RWPE1 (cell line): ENCODE data around the gene SETD1B.

Source experiments
- CTCF ChIA-PET: fragments of 350-600 bp; sonication (Branson Sonifier 250); formaldehyde crosslinking; extraction: SDS; loops from one replicate; lab custom pipeline; 2021; lab: Yijun Ruan, JAX
- POLR2A ChIA-PET: fragments of 400-600 bp; formaldehyde crosslinking; extraction: SDS; loops from one replicate; lab custom pipeline; 2020; ENCODE audit warnings: antibody characterized with exemption; ENCODE audit not compliant: low non-redundant PET; lab: Yijun Ruan, JAX
- DNase-seq: peaks from one replicate; pipeline ENCODE4 v3.0.0; 2012; ENCODE audit warnings: low spot score
- H3K27ac ChIP-seq: fragments of 450-650 bp; 2 replicates; pipeline ENCODE4 v1.5.1; 2017
- CTCF ChIP-seq: fragments of 450-650 bp; conservative IDR thresholded peaks from 2 replicates; pipeline ENCODE4 v1.5.1; 2017; ENCODE audit warnings: low read depth, mild to moderate bottlenecking

SETD1B gene

GRCh38 chr12:121820056-121820455, 16.2 kb downstream of the SETD1B start:
- ChIA-PET CTCF (interaction anchor here (1.3 kb wide), 1 partner anchor 26 kb away, joined by 3 read pairs; the partner anchor contains the start of gene RHOF), POLR2A (no interaction called here)
- no peak for DNase-seq
- H3K27ac ChIP-seq = 0 out of 2 replicates have a peak overlapping the region, but pooled peaks have one; percentile 6
- TF ChIP-seq CTCF = no peak

GRCh38 chr12:121822393-121823100, 18.7 kb downstream of the SETD1B start:
- TF ChIP-seq CTCF = no peak
- H3K27ac ChIP-seq = no peak overlapping the region
- no peak for DNase-seq
- ChIA-PET CTCF (no interaction called here), POLR2A (no interaction called here)

GRCh38 chr12:121823101-121823726, 19.4 kb downstream of the SETD1B start:
- POLR2A ChIA-PET = no interaction called here
- no peak for DNase-seq
- no peak for TF ChIP-seq CTCF
- CTCF ChIA-PET = interaction anchor here (2.6 kb wide), 1 partner anchor 12 kb away, joined by 13 read pairs; no protein-coding TSS in a partner anchor
- H3K27ac ChIP-seq = peak overlapping the region; percentile 35; the same call in 1 of the 2 replicates

GRCh38 chr12:121823727-121824115, 19.9 kb downstream of the SETD1B start:
- ChIA-PET CTCF (interaction anchor here (2.6 kb wide), 1 partner anchor 12 kb away, joined by 13 read pairs; no protein-coding TSS in a partner anchor), POLR2A (no interaction called here)
- H3K27ac ChIP-seq = peak overlapping the region; percentile 35

GRCh38 chr12:121825041-121825523, 21.3 kb downstream of the SETD1B start:
- CTCF ChIA-PET = interaction anchor here (2.6 kb wide), 1 partner anchor 13 kb away, joined by 13 read pairs; no protein-coding TSS in a partner anchor

More at GRCh38 chr12:121823727-121824115, 19.9 kb downstream of the SETD1B start:
- no peak for TF ChIP-seq CTCF
- DNase-seq = no peak

More at GRCh38 chr12:121825041-121825523, 21.3 kb downstream of the SETD1B start:
- no peak for DNase-seq
- POLR2A ChIA-PET = no interaction called here
- H3K27ac ChIP-seq = no peak overlapping the region; the same call in 1 of the 2 replicates
- TF ChIP-seq CTCF = no peak
